Motor neuron (in vitro differentiated cells): ENCODE results near the gene RPS19. TPM values are rescaled to one million over a fixed set of nuclear protein-coding genes. Genes with fewer than 3 reads are reported as not detected.
A peak's percentile ranks its signal among the peaks of the same experiment; 100 is the strongest.
"Not testable (repeated sequence)": the region's sequence is repeated elsewhere in the genome, so short reads cannot be mapped to it uniquely, and the experiment has no call there.

Experiments
- ATAC-seq, 8 experiments: fragments of 200-7000 bp; cut with Tn5 transposase; replicated peaks in 6 of 8; 2 replicates each; pipeline ENCODE4 v1.8.0; 2021; ENCODE audit warnings: mild to moderate bottlenecking in 8 of 8, moderate library complexity in 8 of 8
- H3K27ac ChIP-seq, 2 donors: fragments of 250-450 bp; sonication (Bioruptor Pico); 2 replicates each; pipeline ENCODE4 v1.9.0; 2021; ENCODE audit warnings: antibody characterized with exemption in 2 of 2, mild to moderate bottlenecking in 2 of 2, moderate library complexity in 1 of 2
- H3K4me1 ChIP-seq, 2 donors: fragments of 250-450 bp; sonication (Bioruptor Pico); replicated peaks in 1 of 2; 2 replicates each; pipeline ENCODE4 v1.6.1; 2021; ENCODE audit warnings: antibody characterized with exemption in 2 of 2, mild to moderate bottlenecking in 2 of 2, moderate library complexity in 1 of 2
- H3K4me3 ChIP-seq, 5 donors: fragments of 250-450 bp; sonication (Bioruptor Pico); 2 replicates each; pipeline ENCODE4 v1.9.0; 2021; ENCODE audit warnings: antibody characterized with exemption in 5 of 5, mild to moderate bottlenecking in 5 of 5, moderate library complexity in 4 of 5
- WGBS, 10 experiments: fragments of 450-650 bp; shearing (Covaris generic); methylation state at CpG; one replicate each; pipeline ENCODE4 v1.0.0; 2022; 5-methylcytosine and 5-hydroxymethylcytosine counted together
- in situ Hi-C, 9 experiments: fragments of 400-800 bp; cut with MboI; loops; one replicate each; pipeline ENCODE4 v1.15.0; 2021; ENCODE audit warnings: low sequenced_read_pairs in 9 of 9, low pct_unique_long_range_greater_than_20kb in 2 of 9; ENCODE audit not compliant: unreplicated experiment in 9 of 9
- total RNA-seq, 8 experiments: library from RNA; unstranded; fragments of 300-600 nt; gene quantifications; 2 replicates each; pipeline versions ENCODE4 v1.2.3 to v1.2.4, GENCODE V29; 2022

Gene RPS19
- total RNA-seq, 8 experiments from 2014 or later = 2,323 to 4,988 (median 4,056) TPM

DNA sequence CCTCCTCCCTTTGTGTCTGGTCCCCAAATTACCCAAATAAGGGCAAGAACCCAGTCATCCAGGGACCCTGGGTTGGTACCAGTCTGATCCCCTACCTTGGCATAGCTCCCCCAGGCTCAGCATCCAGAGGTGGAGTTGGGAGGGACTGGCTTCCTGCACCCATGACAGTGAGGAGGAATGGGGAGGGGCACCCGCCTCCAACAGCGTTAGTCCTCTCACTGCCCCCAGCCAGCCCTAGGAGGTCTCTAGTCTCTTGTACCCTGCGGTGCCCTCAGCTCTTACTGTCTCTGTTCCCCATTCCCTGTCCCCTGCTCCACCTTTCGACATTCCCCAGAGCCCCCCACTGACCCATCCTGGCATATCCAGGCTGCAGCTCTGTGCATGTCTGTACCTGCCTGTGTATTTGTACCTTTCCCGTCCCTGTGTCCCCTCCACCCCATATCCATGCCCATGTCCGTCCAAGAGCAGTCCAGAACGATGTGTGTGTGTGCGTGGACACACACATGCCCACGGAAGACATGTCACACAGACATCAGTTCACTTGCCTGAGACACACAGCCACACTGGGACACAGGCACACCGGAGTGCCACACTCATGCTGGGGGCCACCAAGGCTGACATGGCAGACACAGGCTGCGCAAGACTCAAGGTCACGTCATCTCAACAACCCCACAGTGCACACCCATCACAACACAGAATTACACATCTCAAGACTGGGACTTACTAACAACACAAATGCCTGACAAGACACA lies 50.4 kb downstream of the RPS19 start:
- in situ Hi-C loops = no loop called here

GRCh38 chr19:41910992-41911888 lies 51.2 kb downstream of the RPS19 start:
- 0 to 100% (median 63%) methylated on average over 1 to 6 of the region's 13 CpGs; no CpG with 5 or more reads in 4 of the 10 experiments for whole genome bisulfite sequencing, 10 experiments
- in situ Hi-C loops = no loop called here
- no peak overlapping the region for H3K27ac ChIP-seq
- peaks cover 0 to 21% of the 10 kb centered on the region in 2 donors for H3K4me1 ChIP-seq
- ATAC-seq = peak in 1 of 8 experiments; percentile 3
- no peak overlapping the region for H3K4me3 ChIP-seq

More for the DNA sequence above, 50.4 kb downstream of the RPS19 start:
- Histone ChIP-seq H3K4me3 (no peak overlapping the region), H3K4me1 (peaks cover 0 to 20% of the 10 kb centered on the region in 2 donors), H3K27ac (no peak overlapping the region)
- ATAC-seq = peak in 1 of 8 experiments; percentile 2
- WGBS, 10 experiments = 0 to 69% (median 40%) methylated on average over 1 to 4 of the region's 12 CpGs; no CpG with 5 or more reads in 3 of the 10 experiments

- H3K27ac ChIP-seq = no peak overlapping the region
- in situ Hi-C loops = no loop called here
- 13 to 40% methylated on average over 1 to 9 of the region's 29 CpGs; no CpG with 5 or more reads in 8 of the 10 experiments for WGBS, 10 experiments
- H3K4me1 ChIP-seq = peaks cover 0 to 21% of the 10 kb centered on the region in 2 donors
- no peak overlapping the region for H3K4me3 ChIP-seq
- ATAC-seq = peak in 2 of 8 experiments; percentile 3 to 9
These were observed 52.1 kb downstream of the RPS19 start for GRCh38 chr19:41911889-41912731.

- Histone ChIP-seq H3K27ac (no peak overlapping the region), H3K4me3 (no peak overlapping the region), H3K4me1 (peaks cover 0 to 21% of the 10 kb centered on the region in 2 donors)
- ATAC-seq = peak; percentile 6 to 63 (median 50)
- WGBS, 10 experiments = no CpG with 5 or more reads among the region's 51 CpGs
- in situ Hi-C loops = no loop called here
These were observed 53.0 kb downstream of the RPS19 start for GRCh38 chr19:41912899-41913537.

- Histone ChIP-seq H3K4me3 (no peak overlapping the region), H3K27ac (no peak overlapping the region), H3K4me1 (peaks cover 0 to 21% of the 10 kb centered on the region in 2 donors)
- ATAC-seq = peak in 6 of 8 experiments; percentile 3 to 37 (median 31)
- 0 to 32% (median 5%) methylated on average over 1 to 6 of the region's 21 CpGs; no CpG with 5 or more reads in 6 of the 10 experiments for WGBS, 10 experiments
- in situ Hi-C loops = no loop called here
These were observed 53.7 kb downstream of the RPS19 start for GRCh38 chr19:41913538-41914423.

DNA sequence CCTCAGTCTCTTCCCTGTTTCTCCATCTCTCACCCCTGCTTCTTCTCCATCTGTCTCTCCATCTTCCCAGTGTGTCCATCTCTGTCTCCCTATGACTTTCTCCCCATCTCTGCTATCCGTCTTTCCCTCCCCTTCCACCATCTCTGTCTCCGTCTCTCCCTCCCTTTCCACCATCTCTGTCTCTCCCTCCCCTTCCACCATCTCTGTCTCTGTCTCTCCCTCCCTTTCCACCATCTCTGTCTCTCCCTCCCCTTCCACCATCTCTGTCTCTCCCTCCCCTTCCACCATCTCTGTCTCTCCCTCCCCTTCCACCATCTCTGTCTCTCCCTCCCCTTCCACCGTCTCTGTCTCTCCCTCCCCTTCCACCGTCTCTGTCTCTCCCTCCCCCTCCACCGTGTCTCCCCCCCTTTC lies 54.4 kb downstream of the RPS19 start:
- in situ Hi-C loops, H3K27ac ChIP-seq, ATAC-seq, H3K4me3 ChIP-seq: not testable (repeated sequence)
- WGBS, 10 experiments = 0 to 14% (median 5%) methylated on average over 1 to 2 of the region's 5 CpGs; no CpG with 5 or more reads in 6 of the 10 experiments
- peaks cover 0 to 21% of the 10 kb centered on the region in 2 donors for H3K4me1 ChIP-seq

- no peak overlapping the region for H3K4me3 ChIP-seq
- ATAC-seq = no peak
- peaks cover 0 to 21% of the 10 kb centered on the region in 2 donors for H3K4me1 ChIP-seq
- WGBS, 10 experiments = 0 to 20% (median 10%) methylated on average over 1 to 8 of the region's 38 CpGs; no CpG with 5 or more reads in 5 of the 10 experiments
- in situ Hi-C loops = no loop called here
- no peak overlapping the region for H3K27ac ChIP-seq
These were observed 55.1 kb downstream of the RPS19 start for GRCh38 chr19:41915021-41915775.

DNA sequence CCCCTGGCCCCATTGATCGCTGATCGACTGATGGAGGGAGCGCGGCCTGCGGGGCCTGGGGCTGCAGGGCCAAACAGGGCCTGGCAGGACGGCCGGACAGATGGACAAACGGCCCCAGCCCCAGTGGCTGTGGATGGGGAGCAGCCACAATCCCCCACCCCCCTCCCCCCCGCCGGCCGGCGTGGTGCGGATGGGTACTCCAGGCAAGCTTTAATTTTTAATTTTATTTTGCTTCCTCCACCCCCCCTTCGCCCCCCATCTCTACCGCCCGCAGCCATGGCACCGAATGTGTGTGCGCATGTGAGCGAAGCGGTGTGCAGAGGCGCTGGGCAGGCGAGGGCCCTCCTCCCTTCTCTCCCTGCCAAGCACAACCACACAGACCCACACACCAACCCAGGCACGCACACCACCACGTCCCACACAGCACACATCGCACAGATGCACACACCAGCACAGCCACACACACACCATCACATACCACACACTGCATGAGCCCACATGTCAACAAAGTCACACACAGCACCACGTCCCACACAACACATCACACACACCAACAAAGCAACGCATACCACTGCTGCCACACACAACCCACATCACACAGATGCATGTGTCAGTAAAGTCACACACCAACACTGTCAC lies 55.8 kb downstream of the RPS19 start:
- in situ Hi-C loops = no loop called here
- 17 to 83% (median 47%) methylated on average over 1 to 5 of the region's 27 CpGs; no CpG with 5 or more reads in 6 of the 10 experiments for WGBS, 10 experiments

GRCh38 chr19:41917676-41918075 lies 57.6 kb downstream of the RPS19 start:
- Histone ChIP-seq H3K4me3 (no peak overlapping the region), H3K27ac (no peak overlapping the region), H3K4me1 (peaks cover 7 to 30% of the 10 kb centered on the region in 2 donors)
- ATAC-seq = peak in 5 of 8 experiments; percentile 5 to 17 (median 13)
- WGBS, 10 experiments = 0 to 100% (median 60%) methylated on average over 1 to 3 of the region's 12 CpGs; no CpG with 5 or more reads in 7 of the 10 experiments
- in situ Hi-C loops = no loop called here

More for the DNA sequence above, 55.8 kb downstream of the RPS19 start:
- no peak for ATAC-seq
- Histone ChIP-seq H3K4me3 (no peak overlapping the region), H3K27ac (no peak overlapping the region), H3K4me1 (peaks cover 0 to 21% of the 10 kb centered on the region in 2 donors)

DNA sequence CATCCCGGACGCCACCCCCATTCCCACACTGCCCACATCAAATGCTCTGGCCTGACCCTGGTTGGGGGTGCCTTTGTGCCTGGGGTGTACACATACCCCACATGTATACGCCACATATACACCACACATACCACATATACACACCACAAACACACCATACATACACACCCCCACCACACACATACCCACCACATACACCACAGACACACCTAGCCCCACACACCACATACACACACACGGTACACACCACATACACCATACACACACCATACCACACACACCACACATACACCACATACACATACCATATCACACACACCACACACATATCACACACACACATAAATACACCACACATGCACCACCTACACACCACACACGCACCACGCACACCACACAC lies 58.0 kb downstream of the RPS19 start:
- no peak overlapping the region for H3K4me3 ChIP-seq
- WGBS, 10 experiments = 60 to 100% (median 77%) methylated on average over 1 to 4 of the region's 6 CpGs; no CpG with 5 or more reads in 4 of the 10 experiments
- no peak overlapping the region for H3K27ac ChIP-seq
- peaks cover 11 to 31% of the 10 kb centered on the region in 2 donors for H3K4me1 ChIP-seq
- in situ Hi-C loops = no loop called here
- ATAC-seq = no peak
